AG04450 (cell line): ENCODE measurements around the gene SLC35E1. TPM values are rescaled to one million over a fixed set of nuclear protein-coding genes. Genes with fewer than 3 reads are reported as not detected.

Experiments
- CTCF ChIA-PET: fragments of 300-600, 350-600 bp; formaldehyde crosslinking; extraction: SDS; loops from one replicate; lab custom pipeline; 2022; ENCODE audit warnings: antibody characterized with exemption, inconsistent platforms; lab: Charles Lee
- POLR2A ChIA-PET: fragments of 350-600 bp; formaldehyde crosslinking; extraction: SDS; loops from one replicate; lab custom pipeline; 2021; ENCODE audit warnings: antibody characterized with exemption, inconsistent platforms; lab: Yijun Ruan, JAX
- DNase-seq: peaks from one replicate; pipeline ENCODE4 v3.0.0-alpha.2; 2011; ENCODE audit warnings: low read depth, low spot score
- H3K27ac ChIP-seq: one replicate; pipeline ENCODE4 v1.5.1; 2012; ENCODE audit warnings: low read depth, low read length, control low read depth
- H3K27me3 ChIP-seq: one replicate; pipeline ENCODE4 v1.6.0; 2012; ENCODE audit warnings: low read length; ENCODE audit not compliant: control insufficient read depth, insufficient read depth
- H3K4me3 ChIP-seq: 2 replicates; pipeline ENCODE4 v1.5.1; 2011; ENCODE audit warnings: mild to moderate bottlenecking, low read depth, low read length, control low read depth
- H3K9me3 ChIP-seq: 2 replicates; pipeline ENCODE4 v1.5.1; 2012; ENCODE audit warnings: low read length; ENCODE audit not compliant: control insufficient read depth, insufficient read depth
- polyA plus RNA-seq: library from polyadenylated mRNA; depleted of rRNA; stranded (reverse); fragments of >200 nt; gene quantifications from 2 replicates; pipeline ENCODE4 v1.2.3, GENCODE V29; 2011
- TF ChIP-seq, protein P1 (sequence below): IDR thresholded peaks from 2 replicates; pipeline ENCODE4 v1.5.1; 2011; ENCODE audit warnings: low read depth, low read length, control low read depth, inconsistent platforms

SLC35E1 gene
- polyA plus RNA-seq, 1 experiment, result 35.7 TPM

DNA sequence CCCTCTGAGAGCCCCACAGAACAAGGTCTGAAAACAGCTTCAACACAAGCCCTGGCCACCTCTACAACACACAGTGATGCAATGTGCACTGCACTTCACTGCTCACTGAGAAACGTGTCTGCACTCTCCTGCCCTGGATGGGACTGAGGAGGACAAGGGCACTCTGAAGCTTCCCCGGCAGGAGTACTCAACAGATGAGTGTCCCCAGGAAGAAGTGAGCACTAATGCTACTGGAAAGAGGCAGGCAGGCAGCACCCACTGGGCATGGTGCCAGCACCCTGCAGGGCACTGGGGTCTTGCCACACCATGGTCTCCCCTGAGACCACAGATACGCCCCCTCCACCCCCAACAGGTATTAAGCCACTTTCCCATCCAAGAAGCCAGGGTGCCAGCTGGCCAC lies 17.7 kb upstream of the SLC35E1 start:
- Histone ChIP-seq H3K4me3 (no peak overlapping the region), H3K27ac (no peak overlapping the region), H3K9me3 (no peaks in the 10 kb centered on the region; the same call in 1 of the 2 replicates), H3K27me3 (no peaks in the 10 kb centered on the region)
- CTCF ChIA-PET, result no interaction called here
- POLR2A ChIA-PET, result no interaction called here
- TF ChIP-seq, protein P1, sequence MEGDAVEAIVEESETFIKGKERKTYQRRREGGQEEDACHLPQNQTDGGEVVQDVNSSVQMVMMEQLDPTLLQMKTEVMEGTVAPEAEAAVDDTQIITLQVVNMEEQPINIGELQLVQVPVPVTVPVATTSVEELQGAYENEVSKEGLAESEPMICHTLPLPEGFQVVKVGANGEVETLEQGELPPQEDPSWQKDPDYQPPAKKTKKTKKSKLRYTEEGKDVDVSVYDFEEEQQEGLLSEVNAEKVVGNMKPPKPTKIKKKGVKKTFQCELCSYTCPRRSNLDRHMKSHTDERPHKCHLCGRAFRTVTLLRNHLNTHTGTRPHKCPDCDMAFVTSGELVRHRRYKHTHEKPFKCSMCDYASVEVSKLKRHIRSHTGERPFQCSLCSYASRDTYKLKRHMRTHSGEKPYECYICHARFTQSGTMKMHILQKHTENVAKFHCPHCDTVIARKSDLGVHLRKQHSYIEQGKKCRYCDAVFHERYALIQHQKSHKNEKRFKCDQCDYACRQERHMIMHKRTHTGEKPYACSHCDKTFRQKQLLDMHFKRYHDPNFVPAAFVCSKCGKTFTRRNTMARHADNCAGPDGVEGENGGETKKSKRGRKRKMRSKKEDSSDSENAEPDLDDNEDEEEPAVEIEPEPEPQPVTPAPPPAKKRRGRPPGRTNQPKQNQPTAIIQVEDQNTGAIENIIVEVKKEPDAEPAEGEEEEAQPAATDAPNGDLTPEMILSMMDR, result no peak
- no peak for DNase-seq

DNA sequence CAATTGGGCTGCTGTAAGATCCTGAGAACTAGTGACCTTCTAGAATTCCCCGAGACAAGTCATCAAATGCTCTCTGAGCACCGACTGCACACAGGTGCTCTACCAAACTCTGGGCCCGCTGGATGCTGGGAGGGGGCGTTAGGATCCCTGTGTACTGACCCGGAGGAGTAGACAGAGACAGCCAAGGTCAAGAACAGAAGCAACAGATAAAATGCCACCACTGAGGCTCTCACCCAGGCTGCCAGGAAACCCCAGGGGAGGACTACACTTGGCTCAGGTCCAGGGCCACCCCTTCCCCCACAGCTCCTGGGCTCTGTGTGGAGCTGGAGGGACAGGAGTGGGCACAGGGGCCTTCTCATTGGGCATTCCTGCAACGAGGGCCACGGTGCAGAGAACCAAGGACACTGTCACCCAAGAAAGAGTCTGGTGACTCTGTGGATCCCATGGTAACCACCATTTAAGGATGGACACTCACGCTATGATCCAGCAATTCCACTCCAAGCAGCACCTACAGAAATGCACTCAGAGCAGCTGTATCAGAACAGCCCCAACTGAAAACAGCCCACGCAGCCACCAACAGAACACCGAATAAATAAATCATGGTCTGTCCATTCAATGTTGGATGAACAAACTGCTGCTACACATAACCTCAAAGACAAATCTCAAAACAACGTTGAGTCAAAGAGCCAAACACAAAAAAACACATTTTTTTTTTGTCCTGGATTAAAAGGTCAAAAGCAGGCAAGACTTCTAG lies 16.8 kb upstream of the SLC35E1 start:
- POLR2A ChIA-PET, result no interaction called here
- H3K9me3 ChIP-seq, result no peaks in the 10 kb centered on the region; the same call in 1 of the 2 replicates
- H3K4me3 ChIP-seq, result no peak overlapping the region
- H3K27ac ChIP-seq, result no peak overlapping the region
- DNase-seq, result no peak
- CTCF ChIA-PET, result no interaction called here
- no peaks in the 10 kb centered on the region for H3K27me3 ChIP-seq
- TF ChIP-seq, protein P1, result no peak

DNA sequence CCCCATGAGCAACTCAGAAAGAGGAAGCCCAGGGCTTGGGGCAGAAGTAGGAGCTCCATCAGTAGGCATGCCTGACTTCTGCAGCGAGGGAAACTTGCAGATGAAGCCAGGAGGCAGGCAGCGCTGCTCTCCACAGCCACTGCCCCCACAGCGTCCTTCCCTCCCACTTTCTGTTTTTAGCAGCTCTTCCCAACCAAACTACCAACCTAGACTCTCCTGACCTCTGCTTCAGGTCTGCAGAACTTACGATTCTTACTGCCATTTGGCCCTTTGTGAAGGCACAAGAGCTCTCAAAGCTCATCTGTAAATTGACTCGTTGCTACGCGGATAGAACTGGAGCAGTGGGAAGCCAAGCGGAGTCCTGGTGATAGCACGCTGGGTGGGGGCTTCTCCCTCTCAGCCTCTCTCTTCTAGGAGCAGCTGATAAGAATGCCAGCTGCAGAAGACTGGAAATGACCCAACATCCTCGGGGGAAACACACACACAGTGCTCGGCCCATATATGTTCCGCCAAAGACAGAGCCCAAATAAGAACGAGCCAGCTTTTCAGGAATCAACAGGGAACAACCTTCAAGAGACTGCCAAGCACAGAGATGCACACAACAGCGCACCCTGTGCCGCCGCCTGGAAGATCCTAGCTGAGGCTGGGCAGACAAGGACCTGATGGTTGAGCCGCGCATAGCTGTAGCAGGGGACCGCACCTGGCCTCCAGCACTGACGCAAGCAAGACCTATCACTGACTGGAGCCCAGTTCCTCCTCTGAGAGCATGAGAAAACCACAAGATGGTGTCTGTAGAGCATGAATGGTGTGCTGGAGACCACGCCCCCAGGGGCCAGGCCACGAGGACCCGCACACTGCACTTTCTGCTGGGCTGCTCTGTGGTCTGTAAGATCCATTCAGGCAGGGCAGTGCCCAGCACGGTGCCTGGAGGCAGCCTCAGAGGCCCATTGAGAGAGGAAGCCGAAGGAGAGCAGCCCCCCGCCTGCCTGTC lies 15.9 kb upstream of the SLC35E1 start:
- TF ChIP-seq, protein P1, result no peak
- CTCF ChIA-PET, result interaction anchor here (0.7 kb wide), 1 partner anchor 72 kb away, joined by 3 read pairs; no protein-coding TSS in a partner anchor
- Histone ChIP-seq H3K9me3 (no peaks in the 10 kb centered on the region; the same call in 1 of the 2 replicates), H3K4me3 (0 out of 2 replicates have a peak overlapping the region, but pooled peaks have one; percentile 13), H3K27me3 (no peaks in the 10 kb centered on the region), H3K27ac (peak overlapping the region; percentile 11)
- no peak for DNase-seq
- POLR2A ChIA-PET, result no interaction called here

DNA sequence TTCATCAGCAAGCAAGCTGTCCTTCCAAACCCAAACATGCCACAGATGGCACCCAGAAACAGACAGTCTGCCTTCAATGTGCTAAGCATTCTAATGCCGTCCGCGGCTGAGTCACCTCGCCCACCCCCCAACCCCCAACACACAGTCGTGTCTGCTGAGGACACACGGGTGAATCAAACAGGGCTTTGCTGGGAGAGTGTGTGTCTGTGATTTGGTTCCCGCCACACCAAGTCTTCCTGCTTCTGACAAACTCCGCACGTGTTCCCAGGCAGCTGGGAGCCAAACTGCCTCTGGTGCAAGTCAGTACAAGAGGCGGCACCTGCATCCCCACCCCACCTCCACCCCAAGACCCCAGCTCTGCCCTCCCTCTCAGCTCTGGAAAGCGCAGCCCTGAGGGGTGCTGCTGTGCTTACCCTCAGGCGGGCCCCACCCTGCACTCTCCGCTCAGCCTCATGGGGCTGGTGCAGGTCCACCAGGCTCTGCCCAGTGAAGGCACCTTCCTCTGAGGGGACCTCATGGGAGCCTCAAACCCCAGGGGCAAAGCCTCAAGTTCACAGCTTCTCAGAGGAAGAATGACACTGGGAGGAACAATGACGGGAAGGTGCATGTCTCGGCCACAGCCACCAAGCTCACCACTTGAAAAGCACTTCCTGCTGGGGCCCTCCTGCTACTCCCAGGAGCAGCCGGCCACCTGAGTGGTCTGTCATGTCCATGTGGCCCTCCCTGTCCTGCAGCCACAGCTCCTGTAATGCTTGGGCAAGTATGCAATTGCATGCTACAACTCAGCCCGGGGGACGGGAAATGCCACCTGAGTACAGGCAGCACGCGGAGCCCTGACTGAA lies 15.0 kb upstream of the SLC35E1 start:
- H3K27me3 ChIP-seq, result no peaks in the 10 kb centered on the region
- no peak overlapping the region for H3K4me3 ChIP-seq
- peak overlapping the region; percentile 21 for H3K27ac ChIP-seq
- POLR2A ChIA-PET, result interaction anchor here (0.7 kb wide), 1 partner anchor 207 kb away, joined by 5 read pairs; no protein-coding TSS in a partner anchor
- CTCF ChIA-PET, result interaction anchor here (0.6 to 0.7 kb wide), 2 partner anchors 73 to 616 kb away, joined by 3 read pairs; no protein-coding TSS in a partner anchor
- DNase-seq, result no peak
- TF ChIP-seq, protein P1, result no peak
- H3K9me3 ChIP-seq, result no peaks in the 10 kb centered on the region; the same call in 1 of the 2 replicates
